Endodermal cell (in vitro differentiated cells): Measurements from ENCODE around the gene SLC35E4. TPM values are rescaled to one million over a fixed set of nuclear protein-coding genes. Genes with fewer than 3 reads are reported as not detected.
A peak's percentile ranks its signal among the peaks of the same experiment; 100 is the strongest.
"Not testable (repeated sequence)": the region's sequence is repeated elsewhere in the genome, so short reads cannot be mapped to it uniquely, and the experiment has no call there.

Source experiments
- DNase-seq: peaks from one replicate; pipeline ENCODE4 v3.0.0-alpha.2; 2017
- H3K27ac ChIP-seq: 2 replicates; pipeline ENCODE4 v1.5.1; 2013; ENCODE audit warnings: mild to moderate bottlenecking, low read depth, low read length, moderate library complexity
- H3K27me3 ChIP-seq: 2 replicates; pipeline ENCODE4 v1.6.1; 2013; ENCODE audit warnings: mild to moderate bottlenecking, low read length, moderate library complexity; ENCODE audit not compliant: insufficient read depth, control insufficient read depth, poor library complexity, severe bottlenecking
- H3K36me3 ChIP-seq: 2 replicates; pipeline ENCODE4 v1.7.0; 2013; ENCODE audit warnings: mild to moderate bottlenecking, low read length, moderate library complexity; ENCODE audit not compliant: control insufficient read depth, insufficient read depth
- H3K4me1 ChIP-seq: one replicate; pipeline ENCODE4 v1.7.0; 2013; ENCODE audit warnings: low read length; ENCODE audit not compliant: control insufficient read depth, insufficient read depth
- H3K4me3 ChIP-seq: 2 replicates; pipeline ENCODE4 v1.5.1; 2013; ENCODE audit warnings: mild to moderate bottlenecking, low read length, moderate library complexity
- H3K9ac ChIP-seq: 2 replicates; pipeline ENCODE4 v1.6.1; 2013; ENCODE audit warnings: mild to moderate bottlenecking, low read length, moderate library complexity; ENCODE audit not compliant: poor library complexity, severe bottlenecking; ENCODE audit errors: extremely low read depth
- H3K9me3 ChIP-seq: 2 replicates; pipeline ENCODE4 v1.6.1; 2013; ENCODE audit warnings: mild to moderate bottlenecking, low read length, moderate library complexity; ENCODE audit not compliant: control insufficient read depth
- H3K27ac Mint-ChIP-seq: 2 replicates; pipeline ENCODE4 v1.8.0; 2020; ENCODE audit warnings: mixed read lengths
- H3K27me3 Mint-ChIP-seq: 2 replicates; pipeline ENCODE4 v1.8.0; 2021; ENCODE audit warnings: mild to moderate bottlenecking, mixed read lengths; ENCODE audit not compliant: insufficient read depth
- H3K36me3 Mint-ChIP-seq: 2 replicates; pipeline ENCODE4 v1.8.0; 2020; ENCODE audit warnings: low read depth, mixed read lengths
- H3K4me1 Mint-ChIP-seq: 2 replicates; pipeline ENCODE4 v1.8.0; 2020; ENCODE audit warnings: mixed read lengths
- H3K4me3 Mint-ChIP-seq: 2 replicates; pipeline ENCODE4 v1.8.0; 2020; ENCODE audit warnings: mild to moderate bottlenecking, moderate library complexity, mixed read lengths
- H3K9me3 Mint-ChIP-seq: 2 replicates; pipeline ENCODE4 v1.8.0; 2020; ENCODE audit warnings: mild to moderate bottlenecking, mixed read lengths
- WGBS, 2 experiments: methylation state at CpG; one replicate each; pipeline versions ENCODE4 v1.1.5 to v1.1.7; 2013; ENCODE audit warnings: missing lambda C conversion rate in 2 of 2, mixed read lengths in 1 of 2; ENCODE audit not compliant: insufficient coverage in 1 of 2, insufficient read length in 1 of 2; 5-methylcytosine and 5-hydroxymethylcytosine counted together
- total RNA-seq, 2 donors: library from RNA; stranded (reverse); fragmentation: NEBNext Ultra II Directional in 1 of 2; extraction: Animal tissue kit (Norgen Biotek cat#: 25700) in 1 of 2; gene quantifications; 2 replicates in 1 of 2; 3 replicates in 1 of 2; pipeline ENCODE4 v1.2.1, GENCODE V29; 2021
- TF ChIP-seq, protein P1 (sequence below): fragments of 200-600 bp; sonication (generic); conservative IDR thresholded peaks from 2 replicates; pipeline ENCODE4 v1.5.0; 2021; ENCODE audit warnings: antibody characterized with exemption, mild to moderate bottlenecking

The SLC35E4 gene
- total RNA-seq, 2 donors from 2014 or later = 2.3 to 3.9 TPM

DNA sequence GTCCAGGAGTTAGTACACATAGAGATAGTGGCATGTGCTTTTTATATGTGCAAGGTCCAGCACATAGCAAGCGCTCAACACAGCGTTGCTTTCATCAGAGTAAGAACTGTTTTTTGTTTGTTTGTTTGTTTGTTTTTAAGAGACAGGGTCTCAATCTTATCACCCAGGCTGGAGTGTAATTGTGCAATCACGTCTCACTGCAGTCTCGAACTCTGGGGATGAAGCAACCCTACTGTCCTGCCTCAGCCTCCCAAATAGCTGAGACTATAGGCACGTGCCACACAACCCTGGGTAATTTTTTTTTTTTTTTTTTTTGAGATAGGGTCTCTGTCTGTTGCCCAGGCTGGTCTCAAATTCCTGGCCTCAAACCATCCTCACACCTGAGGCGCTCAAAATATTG, 17.8 kb upstream of the SLC35E4 start:
- Mint-ChIP-seq H3K36me3 (peaks cover 76% of the 10 kb centered on the region), H3K4me1 (no peaks in the 10 kb centered on the region), H3K27me3 (no peaks in the 10 kb centered on the region), H3K4me3 (no peak overlapping the region), H3K9me3 (no peaks in the 10 kb centered on the region), H3K27ac (no peak overlapping the region)
- no peak for DNase-seq
- WGBS, 2 experiments = 86 to 98% methylated on average over 3 to 6 of the region's 6 CpGs
- no peaks in the 10 kb centered on the region for H3K27me3 ChIP-seq
- peaks cover 45% of the 10 kb centered on the region for H3K36me3 ChIP-seq
- TF ChIP-seq, protein P1, sequence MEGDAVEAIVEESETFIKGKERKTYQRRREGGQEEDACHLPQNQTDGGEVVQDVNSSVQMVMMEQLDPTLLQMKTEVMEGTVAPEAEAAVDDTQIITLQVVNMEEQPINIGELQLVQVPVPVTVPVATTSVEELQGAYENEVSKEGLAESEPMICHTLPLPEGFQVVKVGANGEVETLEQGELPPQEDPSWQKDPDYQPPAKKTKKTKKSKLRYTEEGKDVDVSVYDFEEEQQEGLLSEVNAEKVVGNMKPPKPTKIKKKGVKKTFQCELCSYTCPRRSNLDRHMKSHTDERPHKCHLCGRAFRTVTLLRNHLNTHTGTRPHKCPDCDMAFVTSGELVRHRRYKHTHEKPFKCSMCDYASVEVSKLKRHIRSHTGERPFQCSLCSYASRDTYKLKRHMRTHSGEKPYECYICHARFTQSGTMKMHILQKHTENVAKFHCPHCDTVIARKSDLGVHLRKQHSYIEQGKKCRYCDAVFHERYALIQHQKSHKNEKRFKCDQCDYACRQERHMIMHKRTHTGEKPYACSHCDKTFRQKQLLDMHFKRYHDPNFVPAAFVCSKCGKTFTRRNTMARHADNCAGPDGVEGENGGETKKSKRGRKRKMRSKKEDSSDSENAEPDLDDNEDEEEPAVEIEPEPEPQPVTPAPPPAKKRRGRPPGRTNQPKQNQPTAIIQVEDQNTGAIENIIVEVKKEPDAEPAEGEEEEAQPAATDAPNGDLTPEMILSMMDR = no peak
- H3K9me3 ChIP-seq = no peaks in the 10 kb centered on the region
- no peak overlapping the region for H3K27ac ChIP-seq
- H3K4me3 ChIP-seq = no peak overlapping the region
- no peaks in the 10 kb centered on the region for H3K4me1 ChIP-seq
- no peak overlapping the region for H3K9ac ChIP-seq

DNA sequence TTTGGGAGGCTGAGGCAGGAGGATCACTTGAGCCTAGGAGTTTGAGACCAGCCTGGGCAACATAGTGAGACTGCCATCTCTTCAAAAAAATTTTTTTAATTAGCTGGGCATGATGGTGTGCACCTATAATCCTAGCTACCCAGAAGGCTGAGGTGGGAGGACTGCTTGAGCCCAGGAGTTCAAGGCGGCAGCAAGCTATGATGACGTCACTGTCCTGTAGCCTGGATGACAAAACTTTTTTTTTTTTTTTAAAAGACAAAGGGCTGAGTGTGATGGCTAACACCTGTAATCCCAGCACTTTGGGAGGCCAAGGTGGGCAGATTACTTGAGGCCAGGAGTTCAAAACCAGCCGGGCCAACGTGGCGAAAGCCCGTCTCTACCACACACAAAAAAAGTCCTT, 15.7 kb upstream of the SLC35E4 start:
- H3K4me3 Mint-ChIP-seq, H3K27me3 Mint-ChIP-seq, H3K4me3 ChIP-seq, H3K27me3 ChIP-seq, H3K9me3 Mint-ChIP-seq, H3K27ac Mint-ChIP-seq, DNase-seq, H3K4me1 Mint-ChIP-seq, H3K9me3 ChIP-seq, H3K9ac ChIP-seq, H3K27ac ChIP-seq, H3K4me1 ChIP-seq: not testable (repeated sequence)
- peaks cover 47% of the 10 kb centered on the region for H3K36me3 ChIP-seq
- WGBS, 2 experiments = 94 to 100% methylated on average over 2 to 6 of the region's 6 CpGs
- peaks cover 72% of the 10 kb centered on the region for H3K36me3 Mint-ChIP-seq

DNA sequence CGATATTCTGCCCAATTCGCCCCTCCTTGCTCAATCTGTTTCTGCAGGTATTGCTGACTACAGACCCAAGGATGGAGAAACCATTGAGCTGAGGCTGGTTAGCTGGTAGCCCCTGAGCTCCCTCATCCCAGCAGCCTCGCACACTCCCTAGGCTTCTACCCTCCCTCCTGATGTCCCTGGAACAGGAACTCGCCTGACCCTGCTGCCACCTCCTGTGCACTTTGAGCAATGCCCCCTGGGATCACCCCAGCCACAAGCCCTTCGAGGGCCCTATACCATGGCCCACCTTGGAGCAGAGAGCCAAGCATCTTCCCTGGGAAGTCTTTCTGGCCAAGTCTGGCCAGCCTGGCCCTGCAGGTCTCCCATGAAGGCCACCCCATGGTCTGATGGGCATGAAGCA, 9.2 kb upstream of the SLC35E4 start:
- no peak for DNase-seq
- WGBS, 2 experiments = 92 to 94% methylated on average over 4 to 5 of the region's 5 CpGs

More for the DNA sequence above, 9.2 kb upstream of the SLC35E4 start:
- TF ChIP-seq, protein P1 = peak; percentile 57
- Mint-ChIP-seq H3K36me3 (peaks cover 30% of the 10 kb centered on the region), H3K9me3 (peaks cover 9% of the 10 kb centered on the region), H3K27me3 (no peaks in the 10 kb centered on the region), H3K4me1 (no peaks in the 10 kb centered on the region), H3K4me3 (no peak overlapping the region), H3K27ac (no peak overlapping the region)
- no peaks in the 10 kb centered on the region for H3K4me1 ChIP-seq
- H3K9ac ChIP-seq = no peak overlapping the region
- H3K36me3 ChIP-seq = peaks cover 7% of the 10 kb centered on the region
- no peak overlapping the region for H3K4me3 ChIP-seq
- H3K27ac ChIP-seq = no peak overlapping the region
- no peaks in the 10 kb centered on the region for H3K27me3 ChIP-seq
- H3K9me3 ChIP-seq = no peaks in the 10 kb centered on the region
